GM19324 (cell line): Measurements from ENCODE around the gene FALEC.

Experiments used
- ATAC-seq: cut with Tn5 transposase; IDR thresholded peaks from one replicate; pipeline ENCODE4 v1.9.1; 2021; ENCODE audit warnings: mild to moderate bottlenecking, moderate library complexity; ENCODE audit not compliant: unreplicated experiment, low FRiP score

Gene FALEC

GRCh38 chr1:150511551-150511950 lies 4.0 kb upstream of the FALEC start:
- ATAC-seq = no peak

GRCh38 chr1:150511985-150512660 lies 3.4 kb upstream of the FALEC start:
- no peak for ATAC-seq

GRCh38 chr1:150512846-150513245 lies 2.7 kb upstream of the FALEC start:
- ATAC-seq = no peak

- ATAC-seq = no peak
Observed at GRCh38 chr1:150513351-150513791, 2.2 kb upstream of the FALEC start.

- ATAC-seq = no peak
Observed at GRCh38 chr1:150514260-150514659, 1.3 kb upstream of the FALEC start.

GRCh38 chr1:150514913-150515327 lies 632 bp upstream of the FALEC start:
- ATAC-seq = no peak

GRCh38 chr1:150516050-150516591 lies 569 bp downstream of the FALEC start:
- ATAC-seq = no peak

GRCh38 chr1:150516616-150517015 lies 1.1 kb downstream of the FALEC start:
- ATAC-seq = no peak

- no peak for ATAC-seq
Observed at GRCh38 chr1:150521196-150521968, 5.8 kb downstream of the FALEC start.

GRCh38 chr1:150525348-150525747 lies 9.8 kb downstream of the FALEC start:
- no peak for ATAC-seq

GRCh38 chr1:150528196-150528595 lies 12.6 kb downstream of the FALEC start:
- no peak for ATAC-seq

GRCh38 chr1:150529017-150529416 lies 13.5 kb downstream of the FALEC start:
- no peak for ATAC-seq

GRCh38 chr1:150530491-150531159 lies 15.1 kb downstream of the FALEC start:
- no peak for ATAC-seq

GRCh38 chr1:150532860-150533259 lies 17.3 kb downstream of the FALEC start:
- no peak for ATAC-seq

GRCh38 chr1:150534002-150534401 lies 18.4 kb downstream of the FALEC start:
- ATAC-seq = no peak

GRCh38 chr1:150535511-150536287 lies 20.1 kb downstream of the FALEC start:
- ATAC-seq = no peak

GRCh38 chr1:150536836-150537731 lies 21.5 kb downstream of the FALEC start:
- no peak for ATAC-seq

- ATAC-seq = no peak
Observed at GRCh38 chr1:150537732-150538684, 22.5 kb downstream of the FALEC start.
